ENCODE data around the gene ANKRD17. TPM values are rescaled to one million over a fixed set of nuclear protein-coding genes. Genes with fewer than 3 reads are reported as not detected.
"Not testable (repeated sequence)": the region's sequence is repeated elsewhere in the genome, so short reads cannot be mapped to it uniquely, and the experiment has no call there.

ANKRD17 gene
- total RNA-seq, 1 experiment from 2014 or later = 71.0 TPM

DNA sequence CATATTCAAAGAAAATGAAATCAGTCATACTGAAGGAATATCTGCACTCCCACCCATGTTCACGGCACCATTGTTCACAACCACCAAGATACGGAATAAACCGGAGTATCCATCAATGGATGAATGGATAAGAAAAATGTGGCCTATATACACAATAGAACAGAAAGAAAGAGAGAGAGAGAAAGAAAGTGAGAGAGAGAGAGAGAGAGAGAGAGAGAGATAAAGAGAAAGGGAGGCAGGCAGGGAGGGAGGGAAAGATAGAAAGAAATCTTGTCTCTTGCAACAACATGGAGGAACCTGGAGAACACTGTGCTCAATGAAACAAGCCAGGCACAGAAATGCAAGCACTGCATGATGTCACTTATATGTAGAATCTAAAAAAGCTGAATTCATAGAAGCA, 52.4 kb downstream of the ANKRD17 start:
- no peak for DNase-seq
- Histone ChIP-seq H3K27me3 (ENCODE audit: low read length) (no peaks in the 10 kb centered on the region), H3K9me2 (replicated peaks; ENCODE audit: insufficient read depth, low read length) (no peaks in the 10 kb centered on the region), H3K9ac (ENCODE audit: low read length) (no peak overlapping the region), H3K79me2 (ENCODE audit: low read length) (peaks cover 100% of the 10 kb centered on the region), H3K27ac (ENCODE audit: low read length) (no peak overlapping the region), H4K20me1 (ENCODE audit: insufficient read depth, low read depth, low read length) (no peaks in the 10 kb centered on the region; the same call in 1 of the 2 replicates), H3K4me1 (ENCODE audit: low read length) (no peaks in the 10 kb centered on the region; the same call in 1 of the 2 replicates), H2AFZ (ENCODE audit: low read length) (no peak overlapping the region), H3K9me3 (ENCODE audit: low read length) (no peaks in the 10 kb centered on the region), H3K36me3 (ENCODE audit: insufficient read depth, low read length) (peaks cover 35% of the 10 kb centered on the region), H3K4me3 (ENCODE audit: low read length) (no peak overlapping the region), H3K4me2 (ENCODE audit: low read depth, low read length, poor library complexity, severe bottlenecking) (no peak overlapping the region)

GRCh38 chr4:73205482-73205881, 53.1 kb downstream of the ANKRD17 start:
- Histone ChIP-seq H3K27me3 (ENCODE audit: low read length) (no peaks in the 10 kb centered on the region), H3K9me3 (ENCODE audit: low read length) (no peaks in the 10 kb centered on the region), H3K79me2 (ENCODE audit: low read length) (peaks cover 100% of the 10 kb centered on the region), H3K9ac (ENCODE audit: low read length) (no peak overlapping the region), H2AFZ (ENCODE audit: low read length) (no peak overlapping the region), H3K9me2 (replicated peaks; ENCODE audit: insufficient read depth, low read length) (no peaks in the 10 kb centered on the region), H3K27ac (ENCODE audit: low read length) (no peak overlapping the region), H3K36me3 (ENCODE audit: insufficient read depth, low read length) (peaks cover 32% of the 10 kb centered on the region), H4K20me1 (ENCODE audit: insufficient read depth, low read depth, low read length) (no peaks in the 10 kb centered on the region; the same call in 1 of the 2 replicates), H3K4me1 (ENCODE audit: low read length) (no peaks in the 10 kb centered on the region; the same call in 1 of the 2 replicates), H3K4me2 (ENCODE audit: low read depth, low read length, poor library complexity, severe bottlenecking) (no peak overlapping the region), H3K4me3 (ENCODE audit: low read length) (no peak overlapping the region)
- DNase-seq = no peak

- H4K20me1 ChIP-seq (ENCODE audit: insufficient read depth, low read depth, low read length); H3K4me3 ChIP-seq (ENCODE audit: low read length); H3K9me3 ChIP-seq (ENCODE audit: low read length); H3K9me2 ChIP-seq (replicated peaks; ENCODE audit: insufficient read depth, low read length); H3K9ac ChIP-seq (ENCODE audit: low read length); H3K4me2 ChIP-seq (ENCODE audit: low read depth, low read length, poor library complexity, severe bottlenecking); DNase-seq; H2AFZ ChIP-seq (ENCODE audit: low read length); H3K4me1 ChIP-seq (ENCODE audit: low read length); H3K27me3 ChIP-seq (ENCODE audit: low read length); H3K27ac ChIP-seq (ENCODE audit: low read length): not testable (repeated sequence)
- peaks cover 23% of the 10 kb centered on the region for H3K36me3 ChIP-seq (ENCODE audit: insufficient read depth, low read length)
- peaks cover 100% of the 10 kb centered on the region for H3K79me2 ChIP-seq (ENCODE audit: low read length)
Measured at GRCh38 chr4:73203976-73204375, 54.6 kb downstream of the ANKRD17 start.

GRCh38 chr4:73197220-73197619, 61.4 kb downstream of the ANKRD17 start:
- Histone ChIP-seq H3K79me2 (ENCODE audit: low read length) (peaks cover 100% of the 10 kb centered on the region), H3K9me2 (replicated peaks; ENCODE audit: insufficient read depth, low read length) (no peaks in the 10 kb centered on the region), H3K4me1 (ENCODE audit: low read length) (peaks cover 44% of the 10 kb centered on the region), H4K20me1 (ENCODE audit: insufficient read depth, low read depth, low read length) (no peaks in the 10 kb centered on the region; the same call in 1 of the 2 replicates), H3K9ac (ENCODE audit: low read length) (no peak overlapping the region), H3K4me2 (ENCODE audit: low read depth, low read length, poor library complexity, severe bottlenecking) (no peak overlapping the region), H3K36me3 (ENCODE audit: insufficient read depth, low read length) (no peaks in the 10 kb centered on the region), H3K4me3 (ENCODE audit: low read length) (no peak overlapping the region), H3K9me3 (ENCODE audit: low read length) (no peaks in the 10 kb centered on the region), H3K27ac (ENCODE audit: low read length) (no peak overlapping the region), H2AFZ (ENCODE audit: low read length) (no peak overlapping the region), H3K27me3 (ENCODE audit: low read length) (no peaks in the 10 kb centered on the region)
- DNase-seq = no peak

- Histone ChIP-seq H3K27ac (ENCODE audit: low read length) (peak overlapping the region; percentile 73), H4K20me1 (ENCODE audit: insufficient read depth, low read depth, low read length) (no peaks in the 10 kb centered on the region), H3K79me2 (ENCODE audit: low read length) (peaks cover 100% of the 10 kb centered on the region)
Measured at GRCh38 chr4:73194064-73194463, 64.5 kb downstream of the ANKRD17 start.

DNA sequence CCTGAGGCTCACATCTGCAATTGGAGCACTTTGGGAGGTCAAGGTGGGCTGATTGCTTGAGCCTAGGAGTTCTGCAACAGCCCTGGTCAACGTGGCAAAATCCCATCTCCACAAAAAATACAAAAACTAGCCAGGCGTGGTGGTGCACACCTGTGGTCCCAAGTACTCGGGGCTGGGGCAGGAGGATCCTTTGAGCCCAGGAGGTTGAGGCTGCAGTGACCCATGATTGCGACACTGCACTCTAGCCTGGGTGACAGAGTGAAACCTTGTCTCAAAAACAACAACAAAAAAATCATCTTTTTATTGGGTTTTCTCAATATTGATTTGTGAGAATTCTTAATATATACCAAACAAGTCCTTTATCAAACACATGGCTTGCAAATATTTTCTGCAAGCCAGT, 64.9 kb downstream of the ANKRD17 start:
- Histone ChIP-seq H3K36me3 (ENCODE audit: insufficient read depth, low read length) (peaks cover 5% of the 10 kb centered on the region; the same call in 1 of the 2 replicates), H3K27me3 (ENCODE audit: low read length) (no peaks in the 10 kb centered on the region), H4K20me1 (ENCODE audit: insufficient read depth, low read depth, low read length) (no peaks in the 10 kb centered on the region), H3K9me2 (replicated peaks; ENCODE audit: insufficient read depth, low read length) (no peaks in the 10 kb centered on the region), H3K79me2 (ENCODE audit: low read length) (peaks cover 100% of the 10 kb centered on the region), H3K4me3 (ENCODE audit: low read length) (0 out of 2 replicates have a peak overlapping the region, but pooled peaks have one; percentile 8), H3K4me1 (ENCODE audit: low read length) (peaks cover 44% of the 10 kb centered on the region), H3K9ac (ENCODE audit: low read length) (no peak overlapping the region; the same call in 1 of the 2 replicates), H2AFZ (ENCODE audit: low read length) (no peak overlapping the region), H3K9me3 (ENCODE audit: low read length) (no peaks in the 10 kb centered on the region), H3K27ac (ENCODE audit: low read length) (peak overlapping the region; percentile 73), H3K4me2 (ENCODE audit: low read depth, low read length, poor library complexity, severe bottlenecking) (peak overlapping the region; percentile 51)
- no peak for DNase-seq

More at GRCh38 chr4:73194064-73194463, 64.5 kb downstream of the ANKRD17 start:
- H3K9me3 ChIP-seq (ENCODE audit: low read length) = no peaks in the 10 kb centered on the region
- H3K4me2 ChIP-seq (ENCODE audit: low read depth, low read length, poor library complexity, severe bottlenecking) = peak overlapping the region; percentile 51
- H3K9ac ChIP-seq (ENCODE audit: low read length) = no peak overlapping the region
- peaks cover 44% of the 10 kb centered on the region for H3K4me1 ChIP-seq (ENCODE audit: low read length)
- peaks cover 5% of the 10 kb centered on the region; the same call in 1 of the 2 replicates for H3K36me3 ChIP-seq (ENCODE audit: insufficient read depth, low read length)
- H3K4me3 ChIP-seq (ENCODE audit: low read length) = 0 out of 2 replicates have a peak overlapping the region, but pooled peaks have one; percentile 8
- H2AFZ ChIP-seq (ENCODE audit: low read length) = no peak overlapping the region
- H3K27me3 ChIP-seq (ENCODE audit: low read length) = no peaks in the 10 kb centered on the region
- no peaks in the 10 kb centered on the region for H3K9me2 ChIP-seq (replicated peaks; ENCODE audit: insufficient read depth, low read length)
- no peak for DNase-seq

- Histone ChIP-seq H3K9me2 (replicated peaks; ENCODE audit: insufficient read depth, low read length) (no peaks in the 10 kb centered on the region), H3K4me3 (ENCODE audit: low read length) (0 out of 2 replicates have a peak overlapping the region, but pooled peaks have one; percentile 8), H3K9me3 (ENCODE audit: low read length) (no peaks in the 10 kb centered on the region), H2AFZ (ENCODE audit: low read length) (no peak overlapping the region), H3K79me2 (ENCODE audit: low read length) (peaks cover 100% of the 10 kb centered on the region), H3K9ac (ENCODE audit: low read length) (no peak overlapping the region; the same call in 1 of the 2 replicates), H3K36me3 (ENCODE audit: insufficient read depth, low read length) (peaks cover 5% of the 10 kb centered on the region; the same call in 1 of the 2 replicates), H3K27ac (ENCODE audit: low read length) (peak overlapping the region; percentile 73), H3K27me3 (ENCODE audit: low read length) (no peaks in the 10 kb centered on the region), H3K4me1 (ENCODE audit: low read length) (peaks cover 44% of the 10 kb centered on the region), H3K4me2 (ENCODE audit: low read depth, low read length, poor library complexity, severe bottlenecking) (peak overlapping the region; percentile 51), H4K20me1 (ENCODE audit: insufficient read depth, low read depth, low read length) (no peaks in the 10 kb centered on the region)
- peak; percentile 65 for DNase-seq
Measured at GRCh38 chr4:73193155-73193554, 65.4 kb downstream of the ANKRD17 start.

GRCh38 chr4:73189274-73189810, 69.3 kb downstream of the ANKRD17 start:
- Histone ChIP-seq H3K79me2 (ENCODE audit: low read length) (peaks cover 98% of the 10 kb centered on the region), H3K36me3 (ENCODE audit: insufficient read depth, low read length) (peaks cover 5% of the 10 kb centered on the region; the same call in 1 of the 2 replicates), H3K9me2 (replicated peaks; ENCODE audit: insufficient read depth, low read length) (no peaks in the 10 kb centered on the region), H3K27me3 (ENCODE audit: low read length) (no peaks in the 10 kb centered on the region), H3K27ac (ENCODE audit: low read length) (no peak overlapping the region), H3K4me2 (ENCODE audit: low read depth, low read length, poor library complexity, severe bottlenecking) (no peak overlapping the region), H3K4me3 (ENCODE audit: low read length) (no peak overlapping the region), H3K9me3 (ENCODE audit: low read length) (no peaks in the 10 kb centered on the region), H3K9ac (ENCODE audit: low read length) (no peak overlapping the region), H2AFZ (ENCODE audit: low read length) (no peak overlapping the region), H3K4me1 (ENCODE audit: low read length) (peaks cover 25% of the 10 kb centered on the region), H4K20me1 (ENCODE audit: insufficient read depth, low read depth, low read length) (0 out of 2 replicates have a peak, but pooled peaks cover 4% of the 10 kb centered on the region)
- no peak for DNase-seq
